ENCODE data around the gene THSD7B.

DNA sequence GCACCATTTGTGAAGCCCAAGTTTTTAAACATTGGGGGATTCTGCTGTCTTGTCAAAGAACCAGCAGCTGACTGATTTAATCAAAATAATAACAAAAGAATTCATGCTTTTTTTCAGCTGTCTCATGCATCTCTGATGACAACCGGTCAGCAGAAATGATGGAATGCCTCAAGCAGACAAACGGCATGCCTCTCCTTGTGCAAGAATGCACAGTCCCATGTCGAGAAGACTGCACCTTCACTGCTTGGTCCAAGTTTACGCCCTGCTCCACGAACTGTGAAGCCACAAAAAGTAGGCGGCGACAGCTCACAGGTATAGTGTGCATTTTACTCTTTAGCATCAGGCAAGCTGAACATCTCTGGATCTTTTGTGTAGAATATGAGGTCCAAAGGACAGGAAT lies 640.2 kb downstream of the THSD7B start:
- TF ChIP-seq ZNF274 (IDR thresholded peaks at IDR 0.05; ENCODE audit: low read depth, low read length) (no peak), SUZ12 (IDR thresholded peaks at IDR 0.05; ENCODE audit: extremely low read depth, insufficient read depth, insufficient read length) (no peak)
